ENCODE measurements around the gene BUB1.
A peak's percentile ranks its signal among the peaks of the same experiment; 100 is the strongest.
"Not testable (repeated sequence)": the region's sequence is repeated elsewhere in the genome, so short reads cannot be mapped to it uniquely, and the experiment has no call there.

The BUB1 gene

GRCh38 chr2:110677530-110678456 is at the start of gene BUB1:
Gene BUB1 (minus strand): TSS chr2:110678063. CDS start chr2:110677995, 68 bp downstream.
- peak; percentile 98 for DNase-seq

- DNase-seq: no peak
Measured at GRCh38 chr2:110726285-110726684, 48.4 kb upstream of the BUB1 start.

DNA sequence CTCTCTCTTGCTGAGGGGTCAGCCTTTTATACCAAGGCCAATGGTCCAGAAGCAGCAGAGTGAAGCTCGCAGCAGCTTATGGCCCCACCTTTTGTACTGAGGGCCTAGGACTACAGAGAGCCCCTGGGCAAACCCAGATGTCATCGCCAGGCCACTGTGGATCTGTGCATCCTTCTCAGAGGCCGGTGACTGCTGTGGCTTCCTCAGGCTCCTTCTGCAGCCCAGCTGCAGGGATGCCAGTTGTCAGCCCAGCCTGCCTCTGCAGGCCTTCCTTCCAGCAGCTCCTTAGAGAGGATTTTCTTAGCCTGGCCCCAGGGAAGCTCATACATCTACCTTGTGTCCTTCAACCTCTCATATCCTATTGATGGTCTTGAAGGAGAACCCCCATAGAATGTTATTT is 48.0 kb upstream of the BUB1 start:
- no peak for DNase-seq

GRCh38 chr2:110725370-110725769 is 47.5 kb upstream of the BUB1 start:
- no peak for DNase-seq

DNA sequence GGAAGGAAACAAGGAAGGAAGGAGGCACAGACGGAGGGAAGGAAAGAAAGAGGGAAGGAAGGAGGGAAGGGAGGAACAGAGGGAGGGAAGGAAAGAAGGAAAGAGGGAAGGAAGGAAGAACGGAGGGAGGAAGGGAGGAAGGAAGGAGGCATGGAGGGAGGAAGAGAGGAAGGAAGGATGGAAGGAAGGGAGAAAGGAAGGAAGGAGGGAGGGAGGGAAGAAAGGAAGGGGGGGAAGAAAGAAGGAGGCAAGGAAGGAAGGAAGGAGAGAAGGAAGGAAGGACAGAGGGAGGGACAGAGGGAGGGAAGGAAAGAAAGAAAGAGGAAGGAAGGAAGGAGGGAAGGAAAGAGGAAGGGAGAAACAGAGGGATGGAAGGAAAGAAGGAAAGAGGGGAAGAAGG is 47.0 kb upstream of the BUB1 start:
- DNase-seq: no peak

DNA sequence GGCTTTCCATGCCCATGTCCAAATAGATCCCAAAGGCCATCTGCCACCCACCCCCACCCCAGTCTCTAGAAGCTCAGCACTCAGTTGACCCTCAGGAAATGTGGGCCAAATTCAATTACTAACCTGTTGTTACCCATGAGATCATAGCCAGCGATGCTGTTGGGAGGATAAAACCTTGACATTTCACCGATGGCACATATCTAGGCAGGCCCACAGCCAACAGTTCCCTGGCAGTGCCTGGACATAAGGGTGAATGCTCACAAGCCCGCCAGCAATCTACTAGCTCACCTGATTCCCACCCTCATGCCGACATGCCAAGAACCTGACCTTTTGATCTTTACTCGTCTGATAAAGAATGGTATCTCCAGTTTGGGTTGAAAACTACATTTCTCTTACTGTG is 42.7 kb upstream of the BUB1 start:
- no peak for DNase-seq

GRCh38 chr2:110718990-110719389 is 41.1 kb upstream of the BUB1 start:
- no peak for DNase-seq

GRCh38 chr2:110718382-110718781 is 40.5 kb upstream of the BUB1 start:
- no peak for DNase-seq

DNA sequence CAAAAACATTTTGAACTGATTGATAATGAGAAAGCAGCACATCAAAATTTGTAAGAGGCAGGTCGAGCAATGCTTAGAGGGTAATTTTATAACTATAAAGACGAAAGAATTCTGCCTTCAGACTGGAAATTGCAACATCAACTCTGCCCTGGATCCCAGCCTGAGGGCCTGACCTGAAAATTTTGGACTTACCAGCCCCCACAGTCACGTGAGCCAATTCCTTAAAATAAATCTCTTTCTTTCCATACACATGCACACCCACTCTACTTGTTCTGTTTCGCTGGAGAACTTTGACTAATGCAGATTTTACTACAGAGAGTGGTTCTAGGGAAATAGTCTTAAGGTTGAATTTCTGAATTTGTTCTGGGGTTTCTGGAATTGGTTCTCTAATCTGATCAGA is 39.9 kb upstream of the BUB1 start:
- DNase-seq: no peak

- DNase-seq: no peak
Measured at GRCh38 chr2:110716959-110717645, 39.2 kb upstream of the BUB1 start.

GRCh38 chr2:110714452-110715224 is 36.8 kb upstream of the BUB1 start:
- no peak for DNase-seq

DNA sequence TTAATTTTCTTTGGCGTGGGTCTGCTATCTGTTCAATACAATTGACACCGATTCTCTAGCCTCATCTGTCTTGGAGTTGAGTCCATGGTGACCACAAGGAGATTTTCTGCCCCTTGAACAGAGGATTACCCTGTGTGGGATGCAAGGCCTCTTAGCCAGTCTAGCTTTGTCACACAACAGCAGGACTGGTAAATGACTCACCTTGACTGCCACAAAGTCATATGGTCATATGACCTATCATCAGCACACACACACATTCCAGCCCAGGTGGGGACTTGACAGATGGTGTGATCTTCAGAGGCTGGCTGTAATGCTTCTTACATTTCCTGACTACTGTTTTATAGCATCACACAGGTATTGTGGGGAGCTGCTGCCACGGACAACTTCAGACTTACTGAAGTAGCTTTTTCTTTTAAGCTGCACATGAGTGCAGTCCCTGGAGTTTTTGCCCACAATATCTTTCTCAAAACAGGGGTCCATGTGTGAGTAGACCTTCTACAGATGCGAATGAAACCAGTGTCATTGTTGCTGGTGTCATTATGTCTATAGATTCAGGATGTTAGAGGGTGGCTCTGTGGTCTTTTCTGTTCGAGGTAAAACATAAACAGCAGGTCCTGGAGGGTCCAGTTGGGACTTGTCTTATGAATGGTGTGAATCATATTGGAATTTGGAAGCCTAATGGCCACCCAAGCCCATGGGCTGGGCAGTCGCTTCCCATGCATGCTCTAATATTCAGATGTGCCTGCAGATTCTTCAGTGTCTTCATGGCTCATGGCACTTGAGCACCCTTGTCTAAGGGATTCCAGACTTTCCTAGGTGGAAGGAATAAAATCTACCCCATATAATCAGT is 35.9 kb upstream of the BUB1 start:
- peak; percentile 80 for DNase-seq

- no peak for DNase-seq
Measured at GRCh38 chr2:110712737-110713136, 34.9 kb upstream of the BUB1 start.

DNA sequence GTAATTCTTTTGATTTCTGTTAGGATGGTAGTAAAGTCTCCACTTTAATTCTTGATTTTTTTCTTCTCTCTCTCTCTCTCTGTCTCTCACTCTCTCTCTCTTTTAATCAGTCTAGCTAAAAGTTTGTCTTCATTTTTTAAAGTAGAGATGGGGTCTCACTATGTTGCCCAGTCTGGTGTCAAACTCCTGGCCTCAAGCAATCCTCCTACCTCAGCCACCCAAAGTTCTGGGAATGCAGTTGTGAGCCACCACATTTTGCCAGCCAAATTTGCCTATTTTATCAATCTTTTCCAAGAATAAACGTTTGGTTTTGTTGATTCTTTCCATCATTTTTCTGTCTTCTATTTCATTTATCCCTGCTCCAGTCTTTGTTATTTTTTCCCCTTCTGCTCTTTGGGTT is 30.6 kb upstream of the BUB1 start:
- no peak for DNase-seq

- no peak for DNase-seq
Measured at GRCh38 chr2:110707386-110707965, 29.6 kb upstream of the BUB1 start.

DNA sequence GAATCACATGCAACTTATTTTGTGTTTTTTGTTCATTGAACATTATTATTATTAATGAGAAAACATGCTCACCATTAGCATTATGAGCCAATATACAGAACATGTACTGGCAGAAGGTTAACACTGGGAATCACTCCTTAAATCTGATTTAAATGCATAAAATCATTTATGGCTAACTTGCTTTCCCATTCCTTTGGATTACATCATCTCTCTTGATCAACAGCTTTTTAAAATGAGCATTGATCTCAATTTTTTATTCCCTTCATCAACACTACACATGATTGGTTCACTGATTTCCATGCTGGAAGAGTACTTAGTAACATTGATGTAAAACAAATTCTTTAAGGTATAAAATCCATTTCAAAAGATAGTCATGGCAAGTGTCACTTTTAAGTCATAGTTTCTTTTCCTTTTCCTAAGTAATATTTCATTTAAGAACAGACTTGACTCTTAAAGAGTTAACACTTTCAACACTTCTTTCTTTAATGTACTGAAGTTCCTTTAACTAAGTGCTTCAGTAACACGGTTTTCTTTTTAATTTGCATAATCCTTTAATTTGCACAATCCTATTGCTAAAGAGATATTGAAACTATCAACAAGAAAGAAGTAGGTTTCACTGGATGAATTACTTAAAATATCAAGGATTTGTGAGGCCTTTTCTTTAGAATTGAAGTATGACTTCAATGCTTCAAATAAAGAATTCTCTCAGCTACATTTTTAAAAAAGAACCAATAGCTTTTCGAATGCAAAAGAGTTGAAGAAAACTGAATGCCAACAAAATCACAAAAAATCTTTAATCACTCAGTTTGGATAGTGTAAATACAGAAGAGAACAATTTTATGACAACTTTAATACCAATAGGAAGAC is 24.9 kb upstream of the BUB1 start:
- DNase-seq: no peak

DNA sequence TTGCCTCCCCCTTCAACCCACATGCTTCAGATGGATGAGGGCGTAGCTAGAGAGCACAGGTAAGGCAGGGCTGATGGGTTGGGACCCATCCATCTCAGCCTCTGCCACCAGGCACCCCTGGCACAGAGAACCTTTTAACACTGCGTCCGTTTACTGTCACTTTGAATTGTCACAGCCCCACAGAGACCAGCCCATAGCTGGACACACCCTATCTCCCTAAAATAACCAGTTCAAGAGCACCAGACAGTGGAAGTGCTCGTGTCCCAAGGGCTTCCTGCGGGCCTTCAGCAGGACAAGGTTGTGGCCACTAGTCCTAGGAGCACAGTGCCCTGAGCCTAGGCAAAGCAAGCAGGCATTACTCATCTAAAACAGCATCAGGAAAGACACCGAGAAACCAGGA is 20.4 kb upstream of the BUB1 start:
- not testable (repeated sequence) for DNase-seq

DNA sequence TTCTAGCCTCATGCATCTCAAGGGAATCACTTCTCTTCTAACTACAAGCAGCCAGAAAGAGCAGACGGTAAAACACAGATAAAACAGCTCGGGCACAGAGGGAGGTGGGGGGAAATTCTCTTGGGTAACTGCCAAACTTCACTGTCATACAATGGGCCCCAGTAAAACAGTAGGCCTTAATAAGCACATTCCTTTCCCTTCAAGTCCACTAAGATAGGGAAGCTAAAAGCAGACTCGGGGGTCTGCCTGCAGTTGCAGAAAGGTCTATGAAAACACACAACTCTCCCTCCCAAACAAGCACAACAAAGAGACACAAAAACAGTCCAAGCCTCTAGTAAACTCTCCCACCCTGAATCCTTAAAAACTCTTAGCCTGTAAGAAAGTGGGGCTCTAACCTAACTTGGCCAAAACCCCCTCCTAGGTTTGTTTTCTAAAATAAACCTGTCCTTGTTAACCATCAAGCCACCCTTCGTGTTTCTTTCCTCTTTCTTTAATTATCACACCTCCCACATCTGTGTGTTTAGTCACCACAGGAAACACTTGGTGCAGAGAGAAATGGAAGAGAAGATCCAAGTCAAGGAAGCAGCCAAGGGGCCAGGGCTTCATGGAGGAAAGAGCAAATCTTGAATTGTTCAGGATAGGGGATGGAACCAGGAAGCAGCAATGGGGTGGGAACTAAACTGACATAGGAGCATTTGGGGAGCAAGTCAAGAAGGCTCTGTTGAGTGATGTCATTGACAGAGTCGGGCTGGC is 17.5 kb upstream of the BUB1 start:
- not testable (repeated sequence) for DNase-seq

DNA sequence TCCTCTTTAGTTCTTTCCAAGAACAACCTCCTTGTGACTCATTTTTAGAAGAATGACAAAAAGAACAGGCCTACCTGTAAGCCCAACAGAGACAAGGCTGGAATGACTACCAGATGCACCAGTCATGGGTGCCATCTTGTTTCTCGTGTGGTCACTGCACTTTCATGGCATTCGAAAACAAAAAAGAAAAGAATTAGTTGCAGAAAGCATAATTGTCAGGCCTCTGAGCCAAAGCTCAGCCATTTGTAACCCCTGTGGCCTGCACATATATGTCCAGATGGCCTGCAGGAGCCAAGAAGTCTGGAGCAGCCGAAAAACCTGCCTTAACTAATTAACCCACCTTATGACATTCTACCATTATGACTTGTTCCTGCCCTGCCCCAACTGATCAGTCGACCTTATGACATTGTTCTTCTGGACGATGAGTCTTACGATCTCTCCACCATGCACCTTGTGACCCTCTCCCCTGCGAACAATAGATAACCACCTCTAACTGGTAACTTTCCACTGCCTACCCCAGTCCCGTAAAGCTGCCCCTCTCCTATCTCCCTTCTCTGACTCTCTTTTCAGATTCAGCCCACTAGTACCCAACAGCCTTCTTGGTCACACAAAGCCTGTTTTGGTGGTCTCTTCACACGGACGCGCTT is 13.9 kb upstream of the BUB1 start:
- DNase-seq: no peak
